ENCODE data around the gene FBXL14.

FBXL14 gene

GRCh38 chr12:1540690-1541089 is 53.7 kb downstream of the FBXL14 start:
- no peak for DNase-seq (ENCODE audit: low read depth in 1 of 2, low spot score in 1 of 2)

- DNase-seq (ENCODE audit: low read depth in 1 of 2, low spot score in 1 of 2), result no peak
Measured at GRCh38 chr12:1539135-1539534, 55.2 kb downstream of the FBXL14 start.

- DNase-seq (ENCODE audit: low read depth in 1 of 2, low spot score in 1 of 2), result no peak
Measured at GRCh38 chr12:1536817-1537216, 57.6 kb downstream of the FBXL14 start.

GRCh38 chr12:1534748-1535147 is 59.6 kb downstream of the FBXL14 start:
- no peak for DNase-seq (ENCODE audit: low read depth in 1 of 2, low spot score in 1 of 2)

- no peak for DNase-seq (ENCODE audit: low read depth in 1 of 2, low spot score in 1 of 2)
Measured at GRCh38 chr12:1533602-1534304, 60.6 kb downstream of the FBXL14 start.

GRCh38 chr12:1533205-1533601 is 61.2 kb downstream of the FBXL14 start:
- no peak for DNase-seq (ENCODE audit: low read depth in 1 of 2, low spot score in 1 of 2)

GRCh38 chr12:1532375-1533165 is 61.8 kb downstream of the FBXL14 start:
- no peak for DNase-seq (ENCODE audit: low read depth in 1 of 2, low spot score in 1 of 2)

GRCh38 chr12:1531654-1532374 is 62.6 kb downstream of the FBXL14 start:
- DNase-seq (ENCODE audit: low read depth in 1 of 2, low spot score in 1 of 2), result no peak

GRCh38 chr12:1531153-1531653 is 63.2 kb downstream of the FBXL14 start:
- no peak for DNase-seq (ENCODE audit: low read depth in 1 of 2, low spot score in 1 of 2)

GRCh38 chr12:1530592-1531152 is 63.7 kb downstream of the FBXL14 start:
- DNase-seq (ENCODE audit: low read depth in 1 of 2, low spot score in 1 of 2), result no peak

GRCh38 chr12:1529862-1530591 is 64.4 kb downstream of the FBXL14 start:
- no peak for DNase-seq (ENCODE audit: low read depth in 1 of 2, low spot score in 1 of 2)

- no peak for DNase-seq (ENCODE audit: low read depth in 1 of 2, low spot score in 1 of 2)
Measured at GRCh38 chr12:1529228-1529861, 65.0 kb downstream of the FBXL14 start.

- DNase-seq (ENCODE audit: low read depth in 1 of 2, low spot score in 1 of 2), result no peak
Measured at GRCh38 chr12:1528791-1529190, 65.6 kb downstream of the FBXL14 start.

GRCh38 chr12:1527789-1528188 is 66.6 kb downstream of the FBXL14 start:
- no peak for DNase-seq (ENCODE audit: low read depth in 1 of 2, low spot score in 1 of 2)

- DNase-seq (ENCODE audit: low read depth in 1 of 2, low spot score in 1 of 2), result no peak
Measured at GRCh38 chr12:1525858-1526257, 68.5 kb downstream of the FBXL14 start.

GRCh38 chr12:1523558-1524050 is 70.8 kb downstream of the FBXL14 start:
- DNase-seq (ENCODE audit: low read depth in 1 of 2, low spot score in 1 of 2), result no peak

GRCh38 chr12:1523046-1523445 is 71.3 kb downstream of the FBXL14 start:
- DNase-seq (ENCODE audit: low read depth in 1 of 2, low spot score in 1 of 2), result no peak

GRCh38 chr12:1519642-1520041 is 74.7 kb downstream of the FBXL14 start:
- DNase-seq (ENCODE audit: low read depth in 1 of 2, low spot score in 1 of 2), result no peak

- no peak for DNase-seq (ENCODE audit: low read depth in 1 of 2, low spot score in 1 of 2)
Measured at GRCh38 chr12:1518591-1519516, 75.5 kb downstream of the FBXL14 start.
